Liver (tissue), 9 donors: ENCODE results near the gene BCAN. TPM values are rescaled to one million over a fixed set of nuclear protein-coding genes. Genes with fewer than 3 reads are reported as not detected.

Experiments used
- DNase-seq: peaks from one replicate; pipeline ENCODE4 v3.0.0-alpha.2; 2017; ENCODE audit warnings: low spot score
- H3K27ac ChIP-seq, 2 donors: one replicate each; pipeline ENCODE4 v1.7.0; 2013; ENCODE audit warnings: inconsistent platforms in 2 of 2, low read length in 2 of 2, control low read depth in 1 of 2, low read depth in 1 of 2, mild to moderate bottlenecking in 1 of 2
- H3K27me3 ChIP-seq, 4 donors: one replicate each; pipeline versions ENCODE4 v1.6.1 to v1.7.0; 2013; ENCODE audit warnings: low read length in 3 of 4, inconsistent platforms in 1 of 4, mild to moderate bottlenecking in 1 of 4, moderate library complexity in 1 of 4; ENCODE audit not compliant: control insufficient read depth in 4 of 4, insufficient read depth in 4 of 4
- H3K36me3 ChIP-seq, 4 donors: one replicate each; pipeline versions ENCODE4 v1.6.1 to v1.7.0; 2013; ENCODE audit warnings: low read length in 3 of 4, mild to moderate bottlenecking in 3 of 4, low read depth in 1 of 4, moderate library complexity in 1 of 4; ENCODE audit not compliant: control insufficient read depth in 4 of 4, insufficient read depth in 3 of 4
- H3K4me1 ChIP-seq, 4 donors: one replicate each; pipeline versions ENCODE4 v1.6.1 to v1.7.0; 2013; ENCODE audit warnings: low read length in 3 of 4, mild to moderate bottlenecking in 3 of 4, moderate library complexity in 1 of 4; ENCODE audit not compliant: control insufficient read depth in 4 of 4, insufficient read depth in 4 of 4
- H3K4me3 ChIP-seq, 3 donors: one replicate each; pipeline versions ENCODE4 v1.6.1 to v1.7.0; 2013; ENCODE audit warnings: low read length in 3 of 3, control low read depth in 1 of 3, low read depth in 1 of 3, mild to moderate bottlenecking in 1 of 3
- H3K9ac ChIP-seq, 2 donors: one replicate each; pipeline ENCODE4 v1.7.0; 2013; ENCODE audit warnings: low read length in 2 of 2, mild to moderate bottlenecking in 2 of 2, moderate library complexity in 2 of 2, control low read depth in 1 of 2, low read depth in 1 of 2
- H3K9me3 ChIP-seq, 4 donors: one replicate each; pipeline versions ENCODE4 v1.6.1 to v1.7.0; 2013; ENCODE audit warnings: low read length in 3 of 4; ENCODE audit not compliant: control insufficient read depth in 4 of 4
- EGR1 ChIP-seq, 2 donors: IDR thresholded peaks; 2 replicates each; pipeline ENCODE4 v1.6.1; 2016 to 2018; ENCODE audit warnings: antibody characterized with exemption in 2 of 2, low read depth in 2 of 2
- FOXA1 ChIP-seq: IDR thresholded peaks from 2 replicates; pipeline ENCODE4 v1.6.1; 2016; ENCODE audit warnings: antibody characterized with exemption
- FOXA2 ChIP-seq: IDR thresholded peaks from 2 replicates; pipeline ENCODE4 v1.6.1; 2016; ENCODE audit warnings: antibody characterized with exemption
- GABPA ChIP-seq, 2 donors: IDR thresholded peaks in 1 of 2; conservative IDR thresholded peaks in 1 of 2; 2 replicates each; pipeline ENCODE4 v1.6.1; 2016; ENCODE audit warnings: antibody characterized with exemption in 2 of 2, mild to moderate bottlenecking in 1 of 2, moderate library complexity in 1 of 2
- HNF4A ChIP-seq, 2 donors: conservative IDR thresholded peaks; 2 replicates each; pipeline ENCODE4 v1.6.1; 2016; ENCODE audit warnings: antibody characterized with exemption in 2 of 2, mild to moderate bottlenecking in 2 of 2
- JUND ChIP-seq, 2 donors: IDR thresholded peaks; 2 replicates each; pipeline ENCODE4 v1.6.1; 2016; ENCODE audit warnings: antibody characterized with exemption in 2 of 2
- NR2F2 ChIP-seq: IDR thresholded peaks from 2 replicates; pipeline ENCODE4 v1.6.1; 2016; ENCODE audit warnings: antibody characterized with exemption
- RXRA ChIP-seq, 2 donors: IDR thresholded peaks; 2 replicates each; pipeline ENCODE4 v1.6.1; 2017 to 2018; ENCODE audit warnings: antibody characterized with exemption in 2 of 2, mild to moderate bottlenecking in 1 of 2
- SP1 ChIP-seq: IDR thresholded peaks from 2 replicates; pipeline ENCODE4 v1.6.1; 2018; ENCODE audit warnings: antibody characterized with exemption, mild to moderate bottlenecking
- TAF1 ChIP-seq: conservative IDR thresholded peaks from 2 replicates; pipeline ENCODE4 v1.6.1; 2016; ENCODE audit warnings: antibody characterized with exemption, mild to moderate bottlenecking
- YY1 ChIP-seq: IDR thresholded peaks from 2 replicates; pipeline ENCODE4 v1.6.1; 2016; ENCODE audit warnings: antibody characterized with exemption, mild to moderate bottlenecking
- WGBS: extraction: QIAGEN DNeasy Blood & Tissue Kit; methylation state at CpG from one replicate; pipeline ENCODE4 v1.1.7; 2013; 5-methylcytosine and 5-hydroxymethylcytosine counted together
- polyA plus RNA-seq, 2 donors: library from polyadenylated mRNA; stranded (reverse) in 1 of 2; unstranded in 1 of 2; fragments of 200-250 nt in 1 of 2; fragments of >200 nt in 1 of 2; fragmentation: Nextera tagmentation in 1 of 2; extraction: Ambion mirVana in 1 of 2; gene quantifications; one replicate each; pipeline versions ENCODE4 v1.2.1 to v1.2.3, GENCODE V29; 2013 to 2015
- total RNA-seq, 2 donors: library from RNA; depleted of rRNA; stranded (reverse); fragments of >200 nt; gene quantifications; one replicate each; pipeline ENCODE4 v1.2.3, GENCODE V29; 2014
- TF ChIP-seq, protein P1 (sequence below): IDR thresholded peaks from 2 replicates; pipeline ENCODE4 v1.6.1; 2016; ENCODE audit warnings: antibody characterized with exemption
- TF ChIP-seq, protein P2 (sequence below): IDR thresholded peaks from 2 replicates; pipeline ENCODE4 v1.6.1; 2016; ENCODE audit warnings: antibody characterized with exemption
- TF ChIP-seq, protein P3 (sequence below): IDR thresholded peaks from 2 replicates; pipeline ENCODE4 v1.6.1; 2016; ENCODE audit warnings: antibody characterized with exemption
- donor health status: healthy.
- donor health status: healthy.
- donor health status: healthy.
- donor health status: healthy.
- donor health status: healthy.

Gene BCAN
- total and polyA plus RNA-seq, 4 donors = 0.02 TPM; not detected in 3

DNA sequence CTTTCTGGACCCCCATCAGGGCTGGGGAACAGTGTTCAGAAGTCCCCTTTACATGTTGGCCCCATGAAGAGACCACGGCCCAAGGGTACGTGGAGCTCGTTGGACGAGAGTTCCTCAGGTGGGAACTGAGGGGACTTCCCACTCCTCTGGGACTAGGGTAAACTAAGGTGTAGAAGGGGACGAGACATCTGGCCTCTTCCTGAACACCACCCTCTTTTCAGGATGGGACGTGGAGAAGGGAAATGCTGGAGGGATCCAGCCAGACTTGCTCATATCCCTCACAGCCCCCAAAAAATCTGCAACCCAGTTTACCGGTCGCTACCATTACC is 48.3 kb upstream of the BCAN start:
- no peak overlapping the region for H3K9ac ChIP-seq
- H3K27me3 ChIP-seq = no peaks in the 10 kb centered on the region
- 94% methylated on average over 8 of the region's 8 CpGs for WGBS
- TF ChIP-seq FOXA1 = no peak
- TF ChIP-seq RXRA (IDR thresholded peaks at IDR 0.05) = no peak
- no peak for TF ChIP-seq GABPA (IDR thresholded peaks at IDR 0.05 in 1 of 2, conservative IDR thresholded peaks at IDR 0.05 in 1 of 2)
- TF ChIP-seq, protein P1, sequence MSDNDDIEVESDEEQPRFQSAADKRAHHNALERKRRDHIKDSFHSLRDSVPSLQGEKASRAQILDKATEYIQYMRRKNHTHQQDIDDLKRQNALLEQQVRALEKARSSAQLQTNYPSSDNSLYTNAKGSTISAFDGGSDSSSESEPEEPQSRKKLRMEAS = no peak
- TF ChIP-seq JUND (IDR thresholded peaks at IDR 0.05) = no peak
- no peak for TF ChIP-seq SP1
- TF ChIP-seq EGR1 (IDR thresholded peaks at IDR 0.05; ENCODE audit: low read depth in 2 of 2) = no peak
- TF ChIP-seq, protein P2, sequence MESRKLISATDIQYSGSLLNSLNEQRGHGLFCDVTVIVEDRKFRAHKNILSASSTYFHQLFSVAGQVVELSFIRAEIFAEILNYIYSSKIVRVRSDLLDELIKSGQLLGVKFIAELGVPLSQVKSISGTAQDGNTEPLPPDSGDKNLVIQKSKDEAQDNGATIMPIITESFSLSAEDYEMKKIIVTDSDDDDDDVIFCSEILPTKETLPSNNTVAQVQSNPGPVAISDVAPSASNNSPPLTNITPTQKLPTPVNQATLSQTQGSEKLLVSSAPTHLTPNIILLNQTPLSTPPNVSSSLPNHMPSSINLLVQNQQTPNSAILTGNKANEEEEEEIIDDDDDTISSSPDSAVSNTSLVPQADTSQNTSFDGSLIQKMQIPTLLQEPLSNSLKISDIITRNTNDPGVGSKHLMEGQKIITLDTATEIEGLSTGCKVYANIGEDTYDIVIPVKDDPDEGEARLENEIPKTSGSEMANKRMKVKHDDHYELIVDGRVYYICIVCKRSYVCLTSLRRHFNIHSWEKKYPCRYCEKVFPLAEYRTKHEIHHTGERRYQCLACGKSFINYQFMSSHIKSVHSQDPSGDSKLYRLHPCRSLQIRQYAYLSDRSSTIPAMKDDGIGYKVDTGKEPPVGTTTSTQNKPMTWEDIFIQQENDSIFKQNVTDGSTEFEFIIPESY = no peak
- TF ChIP-seq HNF4A (conservative IDR thresholded peaks at IDR 0.05) = no peak
- H3K36me3 ChIP-seq = peaks cover 7 to 36% (median 17%) of the 10 kb centered on the region in 4 donors
- H3K4me1 ChIP-seq = peaks cover 3 to 15% (median 9%) of the 10 kb centered on the region in 4 donors
- no peak overlapping the region for H3K4me3 ChIP-seq
- no peak overlapping the region for H3K27ac ChIP-seq
- H3K9me3 ChIP-seq = no peaks in the 10 kb centered on the region
- DNase-seq = no peak

DNA sequence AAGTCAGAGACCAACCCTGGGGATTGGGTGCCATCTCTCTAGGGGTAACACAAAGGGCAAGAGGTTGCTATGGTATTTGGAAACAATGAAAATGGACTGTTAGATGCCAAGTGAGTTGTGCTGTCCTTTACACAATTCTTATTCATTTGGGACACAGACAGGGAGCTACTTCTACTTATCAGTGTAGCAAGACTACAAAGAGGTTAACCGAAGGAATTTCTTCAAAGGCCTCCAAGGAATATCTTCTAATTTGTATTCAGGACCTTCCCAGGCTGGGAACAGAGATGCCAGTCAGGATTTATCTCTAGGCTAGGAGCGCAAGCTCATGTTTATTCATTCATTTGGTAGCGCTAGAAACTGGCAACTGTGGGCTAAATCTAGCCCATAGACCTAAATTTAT is 47.7 kb upstream of the BCAN start:
- Histone ChIP-seq H3K27ac (no peak overlapping the region), H3K4me1 (peaks cover 3 to 15% (median 9%) of the 10 kb centered on the region in 4 donors), H3K4me3 (no peak overlapping the region), H3K36me3 (peaks cover 7 to 38% (median 17%) of the 10 kb centered on the region in 4 donors), H3K9me3 (no peaks in the 10 kb centered on the region), H3K9ac (no peak overlapping the region), H3K27me3 (no peaks in the 10 kb centered on the region)
- no peak for DNase-seq
- 96% methylated on average over 3 of the region's 3 CpGs for WGBS
- TF ChIP-seq SP1 (no peak), JUND (IDR thresholded peaks at IDR 0.05) (no peak), GABPA (IDR thresholded peaks at IDR 0.05 in 1 of 2, conservative IDR thresholded peaks at IDR 0.05 in 1 of 2) (no peak), FOXA2 (no peak), HNF4A (conservative IDR thresholded peaks at IDR 0.05) (no peak), TAF1 (no peak), EGR1 (IDR thresholded peaks at IDR 0.05; ENCODE audit: low read depth in 2 of 2) (no peak), YY1 (no peak)
- TF ChIP-seq, protein P2 = no peak
- TF ChIP-seq, protein P1 = no peak
- TF ChIP-seq, protein P3, sequence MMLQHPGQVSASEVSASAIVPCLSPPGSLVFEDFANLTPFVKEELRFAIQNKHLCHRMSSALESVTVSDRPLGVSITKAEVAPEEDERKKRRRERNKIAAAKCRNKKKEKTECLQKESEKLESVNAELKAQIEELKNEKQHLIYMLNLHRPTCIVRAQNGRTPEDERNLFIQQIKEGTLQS = no peak

DNA sequence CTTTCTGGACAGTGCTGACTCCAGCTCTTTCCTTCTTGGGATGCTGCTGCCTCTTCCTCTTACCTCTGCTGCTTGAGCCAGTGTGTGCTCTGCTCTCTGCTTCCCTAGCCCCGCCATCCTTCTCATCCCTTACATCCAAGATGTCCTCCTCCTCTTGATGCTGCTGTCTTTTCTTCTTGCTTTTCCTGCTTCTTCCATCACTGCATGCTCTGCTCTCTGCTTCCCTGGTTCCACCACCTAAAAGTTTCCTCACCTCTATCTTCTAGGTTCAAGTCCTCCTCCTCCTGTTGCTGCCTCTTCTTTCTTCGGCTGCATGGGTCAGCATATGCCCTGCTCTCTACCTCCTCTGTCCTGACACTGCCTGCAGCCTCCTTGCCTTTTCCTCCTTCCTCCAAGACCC is 46.9 kb upstream of the BCAN start:
- Histone ChIP-seq H3K9ac (no peak overlapping the region), H3K27me3 (no peaks in the 10 kb centered on the region), H3K4me1 (peaks cover 3 to 19% (median 9%) of the 10 kb centered on the region in 4 donors), H3K27ac (no peak overlapping the region), H3K4me3 (no peak overlapping the region), H3K9me3 (no peaks in the 10 kb centered on the region), H3K36me3 (peaks cover 7 to 38% (median 17%) of the 10 kb centered on the region in 4 donors)
- WGBS = 94% methylated on average over 2 of the region's 2 CpGs
- DNase-seq = no peak
- TF ChIP-seq RXRA (IDR thresholded peaks at IDR 0.05) (no peak), HNF4A (conservative IDR thresholded peaks at IDR 0.05) (no peak), FOXA2 (no peak), NR2F2 (no peak), GABPA (IDR thresholded peaks at IDR 0.05 in 1 of 2, conservative IDR thresholded peaks at IDR 0.05 in 1 of 2) (no peak)
